A549 (cell line): ENCODE results near the gene COL7A1.

Source experiments
- CHD2 ChIP-seq: fragments of 150-350 bp; IDR thresholded peaks from 2 replicates; pipeline ENCODE4 v1.6.1; 2014; ENCODE audit warnings: low read length; ENCODE audit not compliant: partially characterized antibody
- EP300 ChIP-seq, 2 experiments: fragments of >200 bp; sonication (Bioruptor Twin); formaldehyde crosslinking; IDR thresholded peaks; 2 replicates in 1 of 2; 3 replicates in 1 of 2; pipeline ENCODE4 v1.6.1; 2016 to 2017
- FOXS1 ChIP-seq: fragments of 250-450 bp; sonication (Bioruptor Pico); IDR thresholded peaks from 2 replicates; pipeline ENCODE4 v1.5.0; 2020; ENCODE audit warnings: mild to moderate bottlenecking, moderate library complexity
- KDM5A ChIP-seq: fragments of 200-600 bp; sonication (generic); IDR thresholded peaks from 2 replicates; pipeline ENCODE4 v1.6.1; 2016; ENCODE audit warnings: antibody characterized with exemption, mild to moderate bottlenecking
- POLR2A ChIP-seq: IDR thresholded peaks from 2 replicates; pipeline ENCODE4 v1.6.1; 2012; ENCODE audit warnings: mild to moderate bottlenecking, low read length
- RCOR1 ChIP-seq: fragments of 150-350 bp; IDR thresholded peaks from 2 replicates; pipeline ENCODE4 v1.6.1; 2014; ENCODE audit warnings: antibody characterized with exemption, low read length, low read depth
- RFX5 ChIP-seq: fragments of 450-650 bp; IDR thresholded peaks from 2 replicates; pipeline ENCODE4 v1.7.1; 2014; ENCODE audit warnings: antibody characterized with exemption, mild to moderate bottlenecking, moderate library complexity
- SMC3 ChIP-seq: fragments of >200 bp; sonication (Bioruptor Twin); formaldehyde crosslinking; IDR thresholded peaks from 3 replicates; pipeline ENCODE4 v1.6.1; 2018; ENCODE audit warnings: inconsistent platforms
- TF ChIP-seq, protein P1 (sequence below): IDR thresholded peaks from 2 replicates; pipeline ENCODE4 v1.6.1; 2012; ENCODE audit warnings: low read depth, borderline replicate concordance
- TF ChIP-seq, protein P2 (sequence below): fragments of >200 bp; sonication (Bioruptor Twin); formaldehyde crosslinking; IDR thresholded peaks from 3 replicates; pipeline ENCODE4 v1.5.1; 2016
- TF ChIP-seq, protein P3 (sequence below): fragments of 450-650 bp; IDR thresholded peaks from 2 replicates; pipeline ENCODE4 v1.6.1; 2014; ENCODE audit warnings: antibody characterized with exemption
- TF ChIP-seq, protein P4 (sequence below): fragments of 200-600 bp; sonication (generic); IDR thresholded peaks from 2 replicates; pipeline ENCODE4 v1.6.1; 2016; ENCODE audit warnings: antibody characterized with exemption, mild to moderate bottlenecking, moderate library complexity
- TF ChIP-seq, protein P5 (sequence below): IDR thresholded peaks from 2 replicates; pipeline ENCODE4 v1.6.1; 2012
- TF ChIP-seq, protein P6 (sequence below): fragments of 250-450 bp; sonication (Bioruptor Pico); IDR thresholded peaks from 2 replicates; pipeline ENCODE4 v1.5.0; 2021; ENCODE audit warnings: mild to moderate bottlenecking, moderate library complexity, borderline replicate concordance

DNA sequence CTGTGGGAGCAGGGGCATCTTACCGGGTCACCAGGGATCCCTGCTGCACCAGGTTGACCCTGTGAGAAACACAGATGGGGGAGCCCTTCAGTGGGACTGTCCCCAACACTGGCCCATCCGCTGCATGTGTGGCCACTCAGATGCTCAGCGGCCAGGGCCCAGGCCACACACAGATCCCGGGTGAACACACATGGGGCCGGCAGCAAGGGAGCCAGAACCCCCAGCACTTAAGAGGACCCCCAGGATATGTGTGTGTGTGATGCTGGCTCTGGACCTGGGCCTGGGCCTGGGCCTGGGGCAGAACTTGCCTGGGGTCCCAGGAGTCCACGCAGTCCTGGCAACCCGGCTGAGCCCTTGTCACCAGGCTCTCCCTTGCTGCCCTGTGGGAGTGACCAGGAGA is 26.7 kb downstream of the COL7A1 start:
- TF ChIP-seq RFX5 (no peak), POLR2A (no peak), SMC3 (no peak), CHD2 (no peak), RCOR1 (no peak), KDM5A (no peak), EP300 (IDR thresholded peaks at IDR 0.05) (no peak), FOXS1 (CRISPR knock-in tag) (no peak)
- TF ChIP-seq, protein P1, sequence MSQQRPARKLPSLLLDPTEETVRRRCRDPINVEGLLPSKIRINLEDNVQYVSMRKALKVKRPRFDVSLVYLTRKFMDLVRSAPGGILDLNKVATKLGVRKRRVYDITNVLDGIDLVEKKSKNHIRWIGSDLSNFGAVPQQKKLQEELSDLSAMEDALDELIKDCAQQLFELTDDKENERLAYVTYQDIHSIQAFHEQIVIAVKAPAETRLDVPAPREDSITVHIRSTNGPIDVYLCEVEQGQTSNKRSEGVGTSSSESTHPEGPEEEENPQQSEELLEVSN, result no peak
- TF ChIP-seq, protein P2, sequence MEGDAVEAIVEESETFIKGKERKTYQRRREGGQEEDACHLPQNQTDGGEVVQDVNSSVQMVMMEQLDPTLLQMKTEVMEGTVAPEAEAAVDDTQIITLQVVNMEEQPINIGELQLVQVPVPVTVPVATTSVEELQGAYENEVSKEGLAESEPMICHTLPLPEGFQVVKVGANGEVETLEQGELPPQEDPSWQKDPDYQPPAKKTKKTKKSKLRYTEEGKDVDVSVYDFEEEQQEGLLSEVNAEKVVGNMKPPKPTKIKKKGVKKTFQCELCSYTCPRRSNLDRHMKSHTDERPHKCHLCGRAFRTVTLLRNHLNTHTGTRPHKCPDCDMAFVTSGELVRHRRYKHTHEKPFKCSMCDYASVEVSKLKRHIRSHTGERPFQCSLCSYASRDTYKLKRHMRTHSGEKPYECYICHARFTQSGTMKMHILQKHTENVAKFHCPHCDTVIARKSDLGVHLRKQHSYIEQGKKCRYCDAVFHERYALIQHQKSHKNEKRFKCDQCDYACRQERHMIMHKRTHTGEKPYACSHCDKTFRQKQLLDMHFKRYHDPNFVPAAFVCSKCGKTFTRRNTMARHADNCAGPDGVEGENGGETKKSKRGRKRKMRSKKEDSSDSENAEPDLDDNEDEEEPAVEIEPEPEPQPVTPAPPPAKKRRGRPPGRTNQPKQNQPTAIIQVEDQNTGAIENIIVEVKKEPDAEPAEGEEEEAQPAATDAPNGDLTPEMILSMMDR, result no peak
- TF ChIP-seq, protein P3, sequence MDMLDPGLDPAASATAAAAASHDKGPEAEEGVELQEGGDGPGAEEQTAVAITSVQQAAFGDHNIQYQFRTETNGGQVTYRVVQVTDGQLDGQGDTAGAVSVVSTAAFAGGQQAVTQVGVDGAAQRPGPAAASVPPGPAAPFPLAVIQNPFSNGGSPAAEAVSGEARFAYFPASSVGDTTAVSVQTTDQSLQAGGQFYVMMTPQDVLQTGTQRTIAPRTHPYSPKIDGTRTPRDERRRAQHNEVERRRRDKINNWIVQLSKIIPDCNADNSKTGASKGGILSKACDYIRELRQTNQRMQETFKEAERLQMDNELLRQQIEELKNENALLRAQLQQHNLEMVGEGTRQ, result no peak
- TF ChIP-seq, protein P4, sequence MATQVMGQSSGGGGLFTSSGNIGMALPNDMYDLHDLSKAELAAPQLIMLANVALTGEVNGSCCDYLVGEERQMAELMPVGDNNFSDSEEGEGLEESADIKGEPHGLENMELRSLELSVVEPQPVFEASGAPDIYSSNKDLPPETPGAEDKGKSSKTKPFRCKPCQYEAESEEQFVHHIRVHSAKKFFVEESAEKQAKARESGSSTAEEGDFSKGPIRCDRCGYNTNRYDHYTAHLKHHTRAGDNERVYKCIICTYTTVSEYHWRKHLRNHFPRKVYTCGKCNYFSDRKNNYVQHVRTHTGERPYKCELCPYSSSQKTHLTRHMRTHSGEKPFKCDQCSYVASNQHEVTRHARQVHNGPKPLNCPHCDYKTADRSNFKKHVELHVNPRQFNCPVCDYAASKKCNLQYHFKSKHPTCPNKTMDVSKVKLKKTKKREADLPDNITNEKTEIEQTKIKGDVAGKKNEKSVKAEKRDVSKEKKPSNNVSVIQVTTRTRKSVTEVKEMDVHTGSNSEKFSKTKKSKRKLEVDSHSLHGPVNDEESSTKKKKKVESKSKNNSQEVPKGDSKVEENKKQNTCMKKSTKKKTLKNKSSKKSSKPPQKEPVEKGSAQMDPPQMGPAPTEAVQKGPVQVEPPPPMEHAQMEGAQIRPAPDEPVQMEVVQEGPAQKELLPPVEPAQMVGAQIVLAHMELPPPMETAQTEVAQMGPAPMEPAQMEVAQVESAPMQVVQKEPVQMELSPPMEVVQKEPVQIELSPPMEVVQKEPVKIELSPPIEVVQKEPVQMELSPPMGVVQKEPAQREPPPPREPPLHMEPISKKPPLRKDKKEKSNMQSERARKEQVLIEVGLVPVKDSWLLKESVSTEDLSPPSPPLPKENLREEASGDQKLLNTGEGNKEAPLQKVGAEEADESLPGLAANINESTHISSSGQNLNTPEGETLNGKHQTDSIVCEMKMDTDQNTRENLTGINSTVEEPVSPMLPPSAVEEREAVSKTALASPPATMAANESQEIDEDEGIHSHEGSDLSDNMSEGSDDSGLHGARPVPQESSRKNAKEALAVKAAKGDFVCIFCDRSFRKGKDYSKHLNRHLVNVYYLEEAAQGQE, result no peak
- TF ChIP-seq, protein P5, sequence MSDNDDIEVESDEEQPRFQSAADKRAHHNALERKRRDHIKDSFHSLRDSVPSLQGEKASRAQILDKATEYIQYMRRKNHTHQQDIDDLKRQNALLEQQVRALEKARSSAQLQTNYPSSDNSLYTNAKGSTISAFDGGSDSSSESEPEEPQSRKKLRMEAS, result no peak
- TF ChIP-seq, protein P6, sequence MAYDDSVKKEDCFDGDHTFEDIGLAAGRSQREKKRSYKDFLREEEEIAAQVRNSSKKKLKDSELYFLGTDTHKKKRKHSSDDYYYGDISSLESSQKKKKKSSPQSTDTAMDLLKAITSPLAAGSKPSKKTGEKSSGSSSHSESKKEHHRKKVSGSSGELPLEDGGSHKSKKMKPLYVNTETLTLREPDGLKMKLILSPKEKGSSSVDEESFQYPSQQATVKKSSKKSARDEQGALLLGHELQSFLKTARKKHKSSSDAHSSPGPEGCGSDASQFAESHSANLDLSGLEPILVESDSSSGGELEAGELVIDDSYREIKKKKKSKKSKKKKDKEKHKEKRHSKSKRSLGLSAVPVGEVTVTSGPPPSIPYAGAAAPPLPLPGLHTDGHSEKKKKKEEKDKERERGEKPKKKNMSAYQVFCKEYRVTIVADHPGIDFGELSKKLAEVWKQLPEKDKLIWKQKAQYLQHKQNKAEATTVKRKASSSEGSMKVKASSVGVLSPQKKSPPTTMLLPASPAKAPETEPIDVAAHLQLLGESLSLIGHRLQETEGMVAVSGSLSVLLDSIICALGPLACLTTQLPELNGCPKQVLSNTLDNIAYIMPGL (CRISPR knock-in tag), result no peak
